Peyer's patch (tissue), 4 donors: ENCODE data around the gene TTC16. TPM values are rescaled to one million over a fixed set of nuclear protein-coding genes. Genes with fewer than 3 reads are reported as not detected.

Experiments used
- DNase-seq, 3 donors: peaks; one replicate each; pipeline ENCODE4 v3.0.0-alpha.2; 2017 to 2019
- H3K27ac ChIP-seq, 4 donors: fragments of 200-600 bp; sonication (generic); one replicate each; pipeline ENCODE4 v1.5.1; 2016 to 2019
- H3K27me3 ChIP-seq, 2 donors: fragments of 200-600 bp; sonication (generic); one replicate each; pipeline ENCODE4 v1.5.1; 2019
- H3K36me3 ChIP-seq, 3 donors: fragments of 200-600 bp; sonication (generic); one replicate each; pipeline ENCODE4 v1.5.1; 2016 to 2019
- H3K4me1 ChIP-seq, 4 donors: fragments of 200-600 bp; sonication (generic); one replicate each; pipeline ENCODE4 v1.5.1; 2016 to 2019
- H3K4me3 ChIP-seq, 4 donors: fragments of 200-600 bp; sonication (generic); 1 replicate in 3 of 4; 2 replicates in 1 of 4; pipeline ENCODE4 v1.5.1; 2016 to 2019; ENCODE audit warnings: mild to moderate bottlenecking in 1 of 4
- H3K9me3 ChIP-seq, 4 donors: fragments of 200-600 bp; sonication (generic); one replicate each; pipeline ENCODE4 v1.5.1; 2016 to 2019; ENCODE audit warnings: mild to moderate bottlenecking in 1 of 4
- CTCF ChIP-seq, 6 experiments: fragments of 450-650 bp in 4 of 6; fragments of 200-600 bp in 2 of 6; sonication (generic) in 1 of 6; IDR thresholded peaks; one replicate each; pipeline ENCODE4 v1.5.1; 2017 to 2019; ENCODE audit warnings: antibody characterized with exemption in 6 of 6, mild to moderate bottlenecking in 3 of 6, moderate library complexity in 1 of 6
- POLR2A ChIP-seq, 2 donors: fragments of 450-650 bp; IDR thresholded peaks; one replicate each; pipeline ENCODE4 v1.5.1; 2017; ENCODE audit warnings: antibody characterized with exemption in 2 of 2, mild to moderate bottlenecking in 2 of 2, moderate library complexity in 2 of 2
- total RNA-seq, 4 donors: library from RNA; depleted of rRNA; stranded (reverse); fragments of >200 nt; gene quantifications; one replicate each; pipeline ENCODE4 v1.1.0, GENCODE V29; 2016

The TTC16 gene
- total RNA-seq, 4 donors from 2014 or later = not detected

DNA sequence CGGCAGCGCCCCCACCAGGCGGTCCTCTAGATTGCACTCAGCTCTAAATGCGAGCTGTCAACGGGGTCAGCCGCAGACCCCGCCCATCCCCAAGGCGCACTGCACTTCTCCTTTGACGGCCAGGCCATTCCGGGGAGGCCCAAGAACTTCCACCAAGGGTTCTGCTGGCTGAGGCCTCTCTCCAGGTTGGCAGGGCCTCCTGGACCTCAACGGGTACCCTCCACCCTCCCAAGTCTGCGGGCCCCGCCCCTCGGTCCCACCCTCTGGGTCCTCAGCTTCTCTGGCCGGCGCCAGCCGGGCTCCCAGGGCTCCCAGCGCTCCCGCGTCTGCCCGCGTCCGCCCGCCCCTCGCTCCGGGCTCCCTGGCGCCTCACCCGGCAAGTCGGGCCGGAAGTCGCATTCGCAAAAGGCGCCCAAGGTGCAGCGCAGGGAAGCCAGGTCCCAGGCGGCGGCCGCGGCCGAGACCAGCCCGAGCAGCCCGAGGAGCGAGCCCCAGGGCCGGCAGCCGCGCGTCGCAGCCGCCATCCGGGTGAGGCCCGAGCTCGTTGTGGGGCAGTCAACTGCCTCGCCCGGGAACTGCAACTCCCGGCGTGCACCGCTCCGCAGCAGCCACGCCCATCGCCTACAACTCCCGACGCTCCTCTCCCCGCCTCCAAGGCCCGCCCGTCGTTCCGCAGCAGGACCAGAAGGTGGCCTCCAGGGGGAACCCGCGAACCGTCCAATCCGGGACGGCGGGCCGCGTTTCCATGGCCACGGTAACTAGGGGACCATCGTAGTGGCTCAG lies 19.1 kb downstream of the TTC16 start, which contains the start of gene TOR2A:
Gene TOR2A (minus strand): TSS at position 548 of the 783 bp plus-strand sequence. CDS start 24 bp downstream, at position 524.
- Histone ChIP-seq H3K27ac (peak within 1 kb of the TSS; percentile 85 to 97 (median 92)), H3K9me3 (no peaks in the 10 kb centered on the region), H3K4me1 (peaks cover 0 to 7% (median 4%) of the 10 kb centered on the region in 4 donors), H3K36me3 (peaks cover 0 to 20% (median 0%) of the 10 kb centered on the region in 3 donors), H3K4me3 (peak within 1 kb of the TSS; percentile 51 to 84 (median 69)), H3K27me3 (no peaks in the 10 kb centered on the region)
- TF ChIP-seq CTCF (IDR thresholded peaks at IDR 0.05) (peak; percentile 93 to 99 (median 98)), POLR2A (IDR thresholded peaks at IDR 0.05) (peak; percentile 87 to 90)
- peak; percentile 96 to 98 (median 98) for DNase-seq

GRCh38 chr9:127735530-127736185 lies 19.8 kb downstream of the TTC16 start:
- Histone ChIP-seq H3K4me3 (no peak overlapping the region), H3K36me3 (peaks cover 0 to 20% (median 0%) of the 10 kb centered on the region in 3 donors), H3K27me3 (no peaks in the 10 kb centered on the region), H3K27ac (peak overlapping the region in 2 of 4 donors; percentile 90 to 93), H3K9me3 (no peaks in the 10 kb centered on the region), H3K4me1 (peaks cover 0 to 14% (median 4%) of the 10 kb centered on the region in 4 donors)
- DNase-seq = no peak
- TF ChIP-seq CTCF (IDR thresholded peaks at IDR 0.05) (no peak), POLR2A (IDR thresholded peaks at IDR 0.05) (no peak)

- peaks cover 0 to 4% (median 0%) of the 10 kb centered on the region in 3 donors for H3K36me3 ChIP-seq
- no peak for DNase-seq
- H3K27ac ChIP-seq = no peak overlapping the region
- H3K4me3 ChIP-seq = no peak overlapping the region
- TF ChIP-seq CTCF (IDR thresholded peaks at IDR 0.05) = no peak
- no peaks in the 10 kb centered on the region for H3K9me3 ChIP-seq
- peaks cover 0 to 11% of the 10 kb centered on the region in 2 donors for H3K27me3 ChIP-seq
- H3K4me1 ChIP-seq = peaks cover 0 to 22% (median 4%) of the 10 kb centered on the region in 4 donors
Observed at GRCh38 chr9:127738666-127739065, 22.8 kb downstream of the TTC16 start.

DNA sequence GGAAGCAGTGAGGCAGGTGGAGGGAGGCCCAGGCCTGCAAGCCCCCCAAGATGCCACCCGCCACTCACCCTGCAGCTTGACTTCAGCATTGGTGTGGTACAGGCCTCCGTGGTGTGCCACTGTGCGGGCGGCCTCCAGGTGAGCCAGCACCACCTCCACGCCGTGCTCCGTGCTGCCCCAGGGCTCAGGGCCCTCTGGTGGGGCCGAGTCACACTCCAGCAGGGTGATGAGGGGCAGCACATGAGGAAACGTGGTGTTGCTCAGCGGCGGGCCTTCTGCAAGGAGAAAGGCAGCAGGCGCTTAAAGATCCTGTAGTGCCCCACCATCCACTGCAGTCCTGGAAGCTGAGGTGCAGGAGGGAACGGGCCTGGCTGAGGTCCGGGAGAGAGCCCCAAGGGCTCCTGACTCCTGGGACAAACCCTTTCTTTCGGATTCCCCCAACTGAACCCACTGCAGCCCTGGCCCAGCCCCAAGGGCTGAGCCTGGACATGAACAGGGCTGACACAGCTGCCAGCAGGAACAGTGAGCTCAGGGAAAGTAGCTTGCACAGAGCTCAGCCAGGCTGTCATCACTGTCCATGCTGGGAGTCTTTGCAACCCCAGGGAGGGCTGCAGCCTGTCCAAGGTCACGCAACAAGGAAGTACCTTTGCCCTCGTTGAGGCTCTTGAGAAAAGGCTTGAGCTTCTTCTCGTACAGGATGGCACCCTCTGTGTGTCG lies 23.9 kb downstream of the TTC16 start:
- H3K36me3 ChIP-seq = peaks cover 0 to 4% (median 0%) of the 10 kb centered on the region in 3 donors
- DNase-seq = no peak
- peaks cover 0 to 11% of the 10 kb centered on the region in 2 donors for H3K27me3 ChIP-seq
- no peaks in the 10 kb centered on the region for H3K9me3 ChIP-seq
- peaks cover 0 to 16% (median under 1%) of the 10 kb centered on the region in 4 donors for H3K4me1 ChIP-seq
- H3K27ac ChIP-seq = peak overlapping the region in 2 of 4 donors; percentile 49 to 56
- no peak overlapping the region for H3K4me3 ChIP-seq
- TF ChIP-seq POLR2A (IDR thresholded peaks at IDR 0.05) = no peak
- no peak for TF ChIP-seq CTCF (IDR thresholded peaks at IDR 0.05)

DNA sequence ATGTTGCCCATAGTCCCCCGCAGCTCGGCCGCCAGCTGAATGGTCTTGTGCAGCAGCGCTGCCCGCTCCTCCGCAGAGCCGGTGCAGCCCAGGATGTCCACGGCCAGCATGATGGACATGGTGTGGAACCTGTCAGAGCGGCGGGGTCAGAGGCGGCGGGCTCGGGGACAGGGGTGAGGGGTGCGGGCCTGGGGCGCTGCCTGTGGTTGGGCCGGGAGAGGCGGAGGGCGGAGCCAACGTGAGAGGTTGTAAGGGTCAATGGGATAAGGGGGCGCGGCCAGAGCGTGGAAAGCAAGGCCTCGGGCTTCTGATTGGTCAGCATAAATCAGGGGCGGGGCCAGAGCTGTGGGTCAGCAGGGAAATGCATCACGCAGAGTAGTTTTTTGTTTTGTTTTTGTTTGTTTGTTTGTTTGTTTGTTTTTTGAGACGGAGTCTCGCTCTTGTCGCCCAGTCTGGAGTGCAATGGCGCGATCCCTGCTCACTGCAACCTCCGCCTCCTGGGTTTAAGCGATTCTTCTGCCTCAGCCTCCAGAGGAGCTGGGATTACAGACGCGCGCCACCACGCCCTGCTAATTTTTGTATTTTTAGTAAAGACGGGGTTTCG lies 26.1 kb downstream of the TTC16 start:
- Histone ChIP-seq H3K27me3 (peaks cover 0 to 11% of the 10 kb centered on the region in 2 donors), H3K9me3 (no peaks in the 10 kb centered on the region), H3K27ac (no peak overlapping the region), H3K4me3 (no peak overlapping the region), H3K4me1 (peaks cover 0 to 16% (median 0%) of the 10 kb centered on the region in 4 donors), H3K36me3 (peaks cover 0 to 4% (median 0%) of the 10 kb centered on the region in 3 donors)
- peak in 2 of 3 donors; percentile 63 to 66 for DNase-seq
- TF ChIP-seq POLR2A (IDR thresholded peaks at IDR 0.05) (no peak), CTCF (IDR thresholded peaks at IDR 0.05) (no peak)
